Measurements from ENCODE around the gene ERAL1. TPM values are rescaled to one million over a fixed set of nuclear protein-coding genes. Genes with fewer than 3 reads are reported as not detected.
"Not testable (repeated sequence)": the region's sequence is repeated elsewhere in the genome, so short reads cannot be mapped to it uniquely, and the experiment has no call there.

Gene ERAL1
- total RNA-seq, 1 experiment from 2014 or later = 53.7 TPM

- H3K4me3 Mint-ChIP-seq (ENCODE audit: unreplicated experiment) = no peak overlapping the region
- BruUV-seq (replicated peaks) = no TSS peak
- H3K4me1 Mint-ChIP-seq (ENCODE audit: insufficient read depth, unreplicated experiment) = peaks cover 8% of the 10 kb centered on the region
- CTCF ChIA-PET = no interaction called here
- DNase-seq (ENCODE audit: unreplicated experiment) = no peak
- H3K27me3 Mint-ChIP-seq (ENCODE audit: insufficient read depth, unreplicated experiment) = no peaks in the 10 kb centered on the region
- no peaks in the 10 kb centered on the region for H3K9me3 Mint-ChIP-seq (ENCODE audit: unreplicated experiment)
- no peak for TF ChIP-seq CTCF (IDR thresholded peaks at IDR 0.05; ENCODE audit: unreplicated experiment)
- H3K27ac Mint-ChIP-seq (ENCODE audit: low read depth, unreplicated experiment) = no peak overlapping the region
- POLR2A ChIA-PET = interaction anchor here (0.6 kb wide), 1 partner anchor 55 kb away, joined by 3 read pairs; no protein-coding TSS in a partner anchor
- H3K36me3 Mint-ChIP-seq (ENCODE audit: insufficient read depth, unreplicated experiment) = peaks cover 39% of the 10 kb centered on the region
- intact Hi-C loops (cut with micrococcal nuclease) = no loop called here
These were observed 20.4 kb upstream of the ERAL1 start for GRCh38 chr17:28834420-28834819.

- BruUV-seq (replicated peaks); DNase-seq (ENCODE audit: unreplicated experiment); H3K4me3 Mint-ChIP-seq (ENCODE audit: unreplicated experiment); CTCF ChIA-PET; intact Hi-C loops (cut with micrococcal nuclease); H3K4me1 Mint-ChIP-seq (ENCODE audit: insufficient read depth, unreplicated experiment); H3K27me3 Mint-ChIP-seq (ENCODE audit: insufficient read depth, unreplicated experiment); H3K27ac Mint-ChIP-seq (ENCODE audit: low read depth, unreplicated experiment); H3K9me3 Mint-ChIP-seq (ENCODE audit: unreplicated experiment); POLR2A ChIA-PET: not testable (repeated sequence)
- H3K36me3 Mint-ChIP-seq (ENCODE audit: insufficient read depth, unreplicated experiment) = peaks cover 23% of the 10 kb centered on the region
These were observed 18.3 kb upstream of the ERAL1 start for GRCh38 chr17:28836541-28836940.

- peaks cover 8% of the 10 kb centered on the region for H3K4me1 Mint-ChIP-seq (ENCODE audit: insufficient read depth, unreplicated experiment)
- BruUV-seq (replicated peaks) = no TSS peak
- TF ChIP-seq CTCF (IDR thresholded peaks at IDR 0.05; ENCODE audit: unreplicated experiment) = no peak
- ChIA-PET POLR2A (interaction anchor here (1.0 to 1.2 kb wide), 3 partner anchors 10 to 31 kb away, joined by 3 to 4 read pairs (median 3); no protein-coding TSS in a partner anchor), CTCF (interaction anchor here (0.6 to 1.0 kb wide), 2 partner anchors 73 to 88 kb away, joined by 3 to 10 read pairs; no protein-coding TSS in a partner anchor)
- no peak overlapping the region for H3K4me3 Mint-ChIP-seq (ENCODE audit: unreplicated experiment)
- no peaks in the 10 kb centered on the region for H3K27me3 Mint-ChIP-seq (ENCODE audit: insufficient read depth, unreplicated experiment)
- no peak overlapping the region for H3K27ac Mint-ChIP-seq (ENCODE audit: low read depth, unreplicated experiment)
- intact Hi-C loops (cut with micrococcal nuclease) = no loop called here
- H3K36me3 Mint-ChIP-seq (ENCODE audit: insufficient read depth, unreplicated experiment) = peaks cover 6% of the 10 kb centered on the region
- H3K9me3 Mint-ChIP-seq (ENCODE audit: unreplicated experiment) = no peaks in the 10 kb centered on the region
- DNase-seq (ENCODE audit: unreplicated experiment) = no peak
These were observed 15.6 kb upstream of the ERAL1 start for GRCh38 chr17:28839221-28839620.

- TF ChIP-seq CTCF (IDR thresholded peaks at IDR 0.05; ENCODE audit: unreplicated experiment) = no peak
- intact Hi-C loops (cut with micrococcal nuclease) = loop anchor here (2.0 to 5.0 kb wide), 2 partner anchors 33 to 80 kb away; no protein-coding TSS in a partner anchor
- Mint-ChIP-seq H3K4me3 (ENCODE audit: unreplicated experiment) (peak overlapping the region; percentile 92), H3K36me3 (ENCODE audit: insufficient read depth, unreplicated experiment) (no peaks in the 10 kb centered on the region), H3K27ac (ENCODE audit: low read depth, unreplicated experiment) (peak overlapping the region; percentile 50), H3K27me3 (ENCODE audit: insufficient read depth, unreplicated experiment) (no peaks in the 10 kb centered on the region), H3K9me3 (ENCODE audit: unreplicated experiment) (no peaks in the 10 kb centered on the region), H3K4me1 (ENCODE audit: insufficient read depth, unreplicated experiment) (peaks cover 5% of the 10 kb centered on the region)
- BruUV-seq (replicated peaks) = TSS peak; percentile 49
- POLR2A ChIA-PET = interaction anchor here (0.5 to 2.5 kb wide), 42 partner anchors 9 to 452 kb away, joined by 3 to 40 read pairs (median 5); partner anchors contain the start of genes DHRS13, ERAL1, NEK8 and NUFIP2
- CTCF ChIA-PET = interaction anchor here (0.5 to 2.8 kb wide), 8 partner anchors 14 to 282 kb away, joined by 3 to 14 read pairs (median 4); partner anchors contain the start of gene FLOT2
- no peak for DNase-seq (ENCODE audit: unreplicated experiment)
These were observed 12.9 kb upstream of the ERAL1 start for GRCh38 chr17:28841901-28842281.

Data from MCF 10A (cell line).